ENCODE results near the gene GSE1.

DNA sequence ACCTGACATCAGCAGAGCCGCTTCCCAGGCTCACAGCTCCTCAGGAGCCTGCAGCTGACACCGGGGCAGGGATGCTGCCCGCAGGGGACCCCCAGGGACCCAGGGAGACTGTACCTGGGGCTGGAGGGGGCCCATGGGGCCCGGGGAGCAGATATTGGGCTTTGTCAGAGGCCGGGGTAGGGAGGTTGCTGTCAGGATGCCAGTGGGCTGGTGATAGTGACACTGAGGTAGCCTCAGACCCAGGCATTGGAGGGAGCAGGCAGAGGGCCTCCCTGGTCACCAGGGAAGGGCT lies 15.1 kb downstream of the GSE1 start:
- TF ChIP-seq POLR2AphosphoS2 (IDR thresholded peaks at IDR 0.05; ENCODE audit: low read depth, low read length), result no peak
- TF ChIP-seq XRCC5 (optimal IDR thresholded peaks at IDR 0.05; ENCODE audit: low read length), result no peak
- no peak for TF ChIP-seq FOXK1 (CRISPR knock-in tag; IDR thresholded peaks at IDR 0.05; ENCODE audit: borderline replicate concordance, low read depth)
- TF ChIP-seq GABPA (IDR thresholded peaks at IDR 0.05; ENCODE audit: low read depth, low read length), result no peak
- no peak for TF ChIP-seq GABPA (CRISPR knock-in tag; IDR thresholded peaks at IDR 0.05; ENCODE audit: low read depth)
- TF ChIP-seq PTBP1 (IDR thresholded peaks at IDR 0.05; ENCODE audit: low read depth, low read length, poor library complexity, severe bottlenecking), result no peak
- no peak for TF ChIP-seq CAMTA2 (CRISPR knock-in tag; IDR thresholded peaks at IDR 0.05; ENCODE audit: borderline replicate concordance)
- TF ChIP-seq, protein P1, sequence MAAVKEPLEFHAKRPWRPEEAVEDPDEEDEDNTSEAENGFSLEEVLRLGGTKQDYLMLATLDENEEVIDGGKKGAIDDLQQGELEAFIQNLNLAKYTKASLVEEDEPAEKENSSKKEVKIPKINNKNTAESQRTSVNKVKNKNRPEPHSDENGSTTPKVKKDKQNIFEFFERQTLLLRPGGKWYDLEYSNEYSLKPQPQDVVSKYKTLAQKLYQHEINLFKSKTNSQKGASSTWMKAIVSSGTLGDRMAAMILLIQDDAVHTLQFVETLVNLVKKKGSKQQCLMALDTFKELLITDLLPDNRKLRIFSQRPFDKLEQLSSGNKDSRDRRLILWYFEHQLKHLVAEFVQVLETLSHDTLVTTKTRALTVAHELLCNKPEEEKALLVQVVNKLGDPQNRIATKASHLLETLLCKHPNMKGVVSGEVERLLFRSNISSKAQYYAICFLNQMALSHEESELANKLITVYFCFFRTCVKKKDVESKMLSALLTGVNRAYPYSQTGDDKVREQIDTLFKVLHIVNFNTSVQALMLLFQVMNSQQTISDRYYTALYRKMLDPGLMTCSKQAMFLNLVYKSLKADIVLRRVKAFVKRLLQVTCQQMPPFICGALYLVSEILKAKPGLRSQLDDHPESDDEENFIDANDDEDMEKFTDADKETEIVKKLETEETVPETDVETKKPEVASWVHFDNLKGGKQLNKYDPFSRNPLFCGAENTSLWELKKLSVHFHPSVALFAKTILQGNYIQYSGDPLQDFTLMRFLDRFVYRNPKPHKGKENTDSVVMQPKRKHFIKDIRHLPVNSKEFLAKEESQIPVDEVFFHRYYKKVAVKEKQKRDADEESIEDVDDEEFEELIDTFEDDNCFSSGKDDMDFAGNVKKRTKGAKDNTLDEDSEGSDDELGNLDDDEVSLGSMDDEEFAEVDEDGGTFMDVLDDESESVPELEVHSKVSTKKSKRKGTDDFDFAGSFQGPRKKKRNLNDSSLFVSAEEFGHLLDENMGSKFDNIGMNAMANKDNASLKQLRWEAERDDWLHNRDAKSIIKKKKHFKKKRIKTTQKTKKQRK (IDR thresholded peaks at IDR 0.05; ENCODE audit: low read length), result no peak
- no peak for TF ChIP-seq GABPB1 (CRISPR knock-in tag; IDR thresholded peaks at IDR 0.05)
- TF ChIP-seq, protein P2, sequence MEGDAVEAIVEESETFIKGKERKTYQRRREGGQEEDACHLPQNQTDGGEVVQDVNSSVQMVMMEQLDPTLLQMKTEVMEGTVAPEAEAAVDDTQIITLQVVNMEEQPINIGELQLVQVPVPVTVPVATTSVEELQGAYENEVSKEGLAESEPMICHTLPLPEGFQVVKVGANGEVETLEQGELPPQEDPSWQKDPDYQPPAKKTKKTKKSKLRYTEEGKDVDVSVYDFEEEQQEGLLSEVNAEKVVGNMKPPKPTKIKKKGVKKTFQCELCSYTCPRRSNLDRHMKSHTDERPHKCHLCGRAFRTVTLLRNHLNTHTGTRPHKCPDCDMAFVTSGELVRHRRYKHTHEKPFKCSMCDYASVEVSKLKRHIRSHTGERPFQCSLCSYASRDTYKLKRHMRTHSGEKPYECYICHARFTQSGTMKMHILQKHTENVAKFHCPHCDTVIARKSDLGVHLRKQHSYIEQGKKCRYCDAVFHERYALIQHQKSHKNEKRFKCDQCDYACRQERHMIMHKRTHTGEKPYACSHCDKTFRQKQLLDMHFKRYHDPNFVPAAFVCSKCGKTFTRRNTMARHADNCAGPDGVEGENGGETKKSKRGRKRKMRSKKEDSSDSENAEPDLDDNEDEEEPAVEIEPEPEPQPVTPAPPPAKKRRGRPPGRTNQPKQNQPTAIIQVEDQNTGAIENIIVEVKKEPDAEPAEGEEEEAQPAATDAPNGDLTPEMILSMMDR (CRISPR knock-in tag; IDR thresholded peaks at IDR 0.05), result no peak
